Tibial nerve (tissue), 4 donors: ENCODE data around the gene COPS2.
"Not testable (repeated sequence)": the region's sequence is repeated elsewhere in the genome, so short reads cannot be mapped to it uniquely, and the experiment has no call there.

Source experiments
- CTCF ChIP-seq, 5 experiments: fragments of 200-600 bp in 3 of 5; fragments of 450-650 bp in 2 of 5; sonication (generic) in 3 of 5; IDR thresholded peaks; one replicate each; pipeline ENCODE4 v1.5.1; 2016 to 2019; ENCODE audit warnings: antibody characterized with exemption in 5 of 5, mild to moderate bottlenecking in 3 of 5, moderate library complexity in 2 of 5
- EP300 ChIP-seq, 2 donors: sonication (generic); formaldehyde crosslinking; IDR thresholded peaks; one replicate each; pipeline ENCODE4 v1.6.1; 2017; ENCODE audit warnings: antibody characterized with exemption in 2 of 2, mild to moderate bottlenecking in 1 of 2
- POLR2A ChIP-seq, 2 donors: fragments of 450-650 bp; IDR thresholded peaks; one replicate each; pipeline ENCODE4 v1.6.1; 2017; ENCODE audit warnings: antibody characterized with exemption in 2 of 2, mild to moderate bottlenecking in 2 of 2, moderate library complexity in 2 of 2

GRCh38 chr15:49175582-49176397, 20.4 kb upstream of the COPS2 start:
- not testable (repeated sequence) for TF ChIP-seq CTCF, POLR2A, EP300 (IDR thresholded peaks at IDR 0.05)
